ENCODE data around the gene TNS1.

TNS1 gene

DNA sequence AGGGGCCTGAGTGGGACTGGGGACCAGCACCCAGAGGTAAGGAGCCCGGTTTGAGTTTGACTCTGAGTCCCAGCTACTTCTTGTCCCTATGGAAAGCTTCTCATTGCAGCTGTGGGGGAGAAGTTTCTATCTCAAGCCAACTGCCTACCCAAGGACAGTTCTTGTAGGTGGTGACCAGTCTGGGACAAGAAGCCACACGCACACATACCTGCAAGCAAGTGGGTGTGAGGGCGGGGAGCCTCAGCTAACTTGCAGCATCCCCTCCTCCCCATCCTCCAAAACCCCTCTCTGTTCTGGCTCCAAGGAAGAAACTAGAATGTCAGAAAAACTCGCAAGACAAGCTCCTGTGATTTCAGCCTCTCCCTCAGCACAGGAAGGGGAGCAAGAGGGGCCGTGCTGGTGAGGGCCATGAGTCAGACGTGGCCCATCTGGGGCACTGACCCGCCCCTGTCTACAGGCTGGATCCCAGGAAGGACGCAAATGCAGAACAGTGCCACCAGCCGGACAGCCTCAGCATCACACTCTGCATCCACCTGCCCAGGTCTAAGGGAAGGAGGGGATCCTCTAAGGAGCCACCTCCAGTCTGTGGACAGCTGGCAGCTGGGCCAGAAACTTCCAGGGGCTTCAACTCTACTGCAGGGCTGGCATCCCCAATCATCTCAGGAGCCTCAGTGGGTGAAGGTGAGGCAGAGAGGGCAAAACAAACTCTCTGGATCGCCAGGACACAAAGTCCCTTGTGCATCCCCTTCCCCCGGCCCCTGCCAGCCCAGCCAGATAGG lies 103.4 kb downstream of the TNS1 start:
- DNase-seq (ENCODE audit: low spot score): no peak

- no peak for DNase-seq (ENCODE audit: low spot score)
Measured at GRCh38 chr2:217897816-217898806, 104.7 kb downstream of the TNS1 start.

DNA sequence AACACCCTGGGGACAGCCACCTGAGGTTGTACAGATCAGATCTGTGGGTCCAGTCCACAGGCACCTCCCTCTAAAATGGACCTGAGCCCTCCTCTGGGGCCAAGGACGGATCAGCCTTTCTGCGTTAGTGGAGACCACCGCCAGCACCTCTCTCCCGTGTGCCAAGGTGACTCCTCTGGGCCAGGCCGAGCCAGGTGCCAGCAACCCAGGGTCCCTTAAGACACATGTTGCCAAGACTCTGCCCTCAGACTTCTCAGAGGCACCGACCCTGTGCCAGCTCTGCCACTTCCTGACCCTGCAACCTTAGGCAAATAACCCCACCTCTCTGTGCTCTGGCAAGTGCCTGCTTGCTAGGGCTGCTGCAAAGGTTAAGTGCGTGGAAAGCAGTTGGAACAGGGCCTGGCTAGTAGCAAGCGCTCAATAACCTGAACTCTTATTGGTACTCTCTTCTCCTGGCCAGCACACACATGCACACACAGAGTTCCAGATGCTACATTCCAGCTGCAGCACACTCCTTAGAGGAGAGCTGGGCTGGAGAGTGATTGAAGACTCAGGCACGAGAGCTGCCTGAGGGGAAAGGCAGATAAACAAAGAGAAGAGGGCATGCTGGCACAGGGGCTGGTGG lies 105.6 kb downstream of the TNS1 start:
- no peak for DNase-seq (ENCODE audit: low spot score)

DNA sequence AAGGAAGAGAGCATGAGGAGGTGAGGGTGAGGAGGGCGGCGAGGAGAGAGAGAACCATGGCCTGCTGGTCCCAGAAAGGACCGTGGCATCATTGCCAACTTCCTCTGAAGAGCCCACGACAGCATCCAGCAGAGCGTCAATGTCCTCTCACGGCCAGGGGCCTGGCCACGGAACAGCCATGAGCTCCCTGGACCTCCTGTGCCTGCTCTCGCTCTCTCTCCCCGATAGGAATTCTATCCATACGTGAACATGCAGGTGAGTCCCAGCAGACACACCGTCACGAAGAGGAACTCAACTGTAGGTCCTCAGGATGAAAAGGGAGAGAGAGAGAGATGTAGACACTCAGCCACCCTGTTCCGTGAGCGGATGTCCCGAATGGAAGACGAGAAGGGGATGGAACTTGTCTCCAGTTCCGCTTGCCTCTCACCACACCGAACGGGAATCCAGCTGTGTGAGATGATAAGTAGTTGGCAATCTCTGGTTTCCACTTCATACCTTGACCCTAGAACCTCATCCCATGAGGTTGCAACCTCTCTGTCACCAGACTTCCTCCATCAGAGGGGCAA lies 107.6 kb downstream of the TNS1 start:
- DNase-seq (ENCODE audit: low spot score): no peak

- no peak for DNase-seq (ENCODE audit: low spot score)
Measured at GRCh38 chr2:217893440-217893839, 109.4 kb downstream of the TNS1 start.

DNA sequence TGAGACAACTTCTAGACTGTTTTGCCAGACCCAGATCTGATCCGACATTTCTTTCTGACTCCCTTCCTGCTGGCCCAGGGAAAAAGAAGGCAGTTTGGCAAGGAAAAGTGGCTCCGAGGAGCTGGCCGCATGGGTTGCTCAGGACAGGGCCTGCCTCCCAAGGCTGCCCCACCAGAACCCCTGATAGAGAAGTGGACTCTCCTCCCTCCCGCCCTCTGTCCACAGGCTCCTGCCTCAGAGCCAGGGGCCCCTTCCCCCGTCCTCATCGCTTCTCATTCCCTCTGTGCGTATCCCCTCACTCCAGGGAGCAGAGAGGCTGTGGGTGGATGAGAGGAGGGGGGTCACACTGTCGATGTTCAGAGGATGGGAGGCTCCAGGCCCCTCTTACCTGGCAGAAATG lies 110.2 kb downstream of the TNS1 start:
- DNase-seq (ENCODE audit: low spot score): no peak

DNA sequence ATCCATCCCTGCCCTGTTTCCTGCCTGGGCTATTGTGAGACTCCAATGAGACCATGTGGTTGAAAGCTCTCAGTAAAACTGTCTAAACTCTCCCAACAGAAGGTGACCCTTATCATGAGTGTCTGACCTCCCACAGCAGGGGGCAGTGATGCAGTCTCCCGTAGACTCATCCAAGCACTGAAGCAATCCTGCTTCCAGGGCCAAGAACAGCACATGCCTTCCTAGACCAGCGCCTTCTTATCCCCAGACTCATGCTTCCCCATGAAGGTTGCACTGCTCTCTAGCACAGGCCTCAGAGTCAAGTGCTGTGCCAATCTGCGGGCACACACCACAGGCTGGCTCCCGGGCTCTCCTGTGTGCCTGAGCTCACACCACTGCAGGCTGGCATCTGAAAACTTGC lies 112.3 kb downstream of the TNS1 start:
- no peak for DNase-seq (ENCODE audit: low spot score)

- DNase-seq (ENCODE audit: low spot score): no peak
Measured at GRCh38 chr2:217889656-217890055, 113.1 kb downstream of the TNS1 start.

- DNase-seq (ENCODE audit: low spot score): no peak
Measured at GRCh38 chr2:217887841-217888701, 114.7 kb downstream of the TNS1 start.

GRCh38 chr2:217886720-217887309 lies 116.0 kb downstream of the TNS1 start:
- DNase-seq (ENCODE audit: low spot score): peak; percentile 71

DNA sequence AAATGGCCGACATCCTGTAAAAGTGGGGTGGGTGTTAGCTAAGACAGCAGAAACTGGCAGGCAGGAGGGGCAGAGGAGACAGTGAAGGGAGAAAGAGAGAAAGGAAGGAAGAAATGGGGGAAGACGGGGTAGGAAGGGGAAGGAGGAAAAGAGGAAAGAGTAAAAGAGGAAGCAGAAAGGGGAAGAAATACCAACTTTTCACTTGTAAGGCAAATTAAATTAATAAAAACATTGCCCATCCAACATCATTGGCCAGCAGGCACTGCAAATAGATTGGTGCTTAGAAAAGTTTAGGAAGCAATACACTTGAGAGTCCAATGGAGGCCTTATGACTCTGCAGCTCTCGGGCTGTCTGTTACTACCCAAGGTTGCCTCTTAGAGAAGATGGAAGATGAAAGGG lies 116.7 kb downstream of the TNS1 start:
- no peak for DNase-seq (ENCODE audit: low spot score)

DNA sequence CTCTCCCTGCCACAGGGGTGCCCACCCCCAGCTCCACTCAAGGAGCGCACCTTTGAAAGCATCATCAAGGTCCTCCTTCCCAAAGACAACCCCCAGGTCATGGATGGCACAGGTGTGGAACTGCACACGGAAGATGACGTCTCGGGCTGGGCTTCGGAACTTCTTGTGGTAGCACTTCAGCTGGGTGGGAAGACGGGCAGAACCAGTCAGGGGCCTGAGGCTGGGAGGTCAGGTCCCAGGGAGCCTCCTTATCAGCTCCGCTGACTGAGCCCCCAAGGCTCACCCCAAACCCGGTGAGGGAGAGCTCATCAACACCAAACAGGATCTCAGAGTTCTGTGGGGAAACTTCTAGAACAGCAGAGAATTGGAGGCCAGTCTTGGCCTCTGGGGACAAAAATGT lies 117.8 kb downstream of the TNS1 start:
- DNase-seq (ENCODE audit: low spot score): no peak

DNA sequence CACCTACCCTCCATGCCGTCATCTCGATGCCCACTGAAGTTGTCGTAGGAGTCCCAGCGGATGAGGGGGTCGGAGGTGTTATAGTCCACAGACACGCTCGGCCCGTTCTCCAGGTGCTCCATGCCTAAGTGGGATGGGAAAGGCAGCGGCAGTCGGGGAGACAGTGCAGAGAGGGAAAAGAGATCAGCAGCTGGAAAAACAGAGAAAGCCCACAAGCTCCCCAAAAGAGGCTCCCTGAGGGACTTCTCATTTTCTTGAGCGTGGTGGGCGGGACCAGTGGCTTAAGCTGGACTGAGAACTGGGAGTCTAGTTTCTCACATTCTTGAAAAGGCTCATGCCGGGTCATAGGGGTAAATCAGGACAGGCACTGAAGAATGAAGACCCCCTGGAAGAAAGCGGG lies 121.9 kb downstream of the TNS1 start:
- DNase-seq (ENCODE audit: low spot score): no peak

- DNase-seq (ENCODE audit: low spot score): no peak
Measured at GRCh38 chr2:217880287-217880889, 122.4 kb downstream of the TNS1 start.

GRCh38 chr2:217878915-217879590 lies 123.7 kb downstream of the TNS1 start:
- no peak for DNase-seq (ENCODE audit: low spot score)

GRCh38 chr2:217877866-217878265 lies 124.9 kb downstream of the TNS1 start:
- no peak for DNase-seq (ENCODE audit: low spot score)

GRCh38 chr2:217876253-217876570 lies 126.6 kb downstream of the TNS1 start:
- no peak for DNase-seq (ENCODE audit: low spot score)

DNA sequence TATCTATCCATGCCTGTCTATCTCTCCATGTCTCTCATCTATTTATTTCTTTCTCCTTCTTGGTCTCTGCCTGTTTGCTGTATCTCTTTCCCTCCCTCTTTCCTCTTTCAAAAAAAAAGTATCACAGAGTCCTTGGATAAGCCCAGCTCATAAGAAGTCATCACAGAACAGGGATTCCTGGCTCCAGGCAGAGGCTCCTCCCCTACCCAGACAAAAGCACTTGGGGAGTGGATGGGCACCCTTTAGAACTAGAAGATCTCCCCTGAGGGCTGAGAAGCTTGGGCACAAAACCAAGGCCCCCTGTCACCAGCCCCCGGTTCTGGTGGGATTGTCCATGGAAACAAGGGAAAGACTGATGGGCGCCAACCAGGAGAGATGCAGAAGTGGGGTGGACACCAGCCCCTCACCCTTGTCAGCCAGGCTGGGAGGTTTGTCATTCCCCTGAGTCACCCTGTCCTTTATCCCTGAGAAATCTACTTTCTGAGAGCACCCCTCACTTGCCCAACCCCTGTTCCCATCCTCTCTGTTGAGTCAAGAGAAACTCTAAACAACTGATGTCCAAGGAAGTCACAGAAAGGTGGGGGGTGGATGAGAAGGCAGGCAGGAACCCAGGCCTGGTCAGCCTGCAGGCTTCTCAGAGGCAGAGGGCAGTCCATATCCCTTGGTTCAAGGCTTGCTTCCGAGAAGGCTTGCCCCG lies 127.1 kb downstream of the TNS1 start:
- DNase-seq (ENCODE audit: low spot score): no peak

- DNase-seq (ENCODE audit: low spot score): no peak
Measured at GRCh38 chr2:217875138-217875537, 127.7 kb downstream of the TNS1 start.

Measured in SK-N-DZ (cell line).